Mesendoderm (in vitro differentiated cells): ENCODE data around the gene TIGD1.
A peak's percentile ranks its signal among the peaks of the same experiment; 100 is the strongest.

Experiments used
- DNase-seq: peaks from one replicate; pipeline ENCODE4 v3.0.0; 2013
- H2AK5ac ChIP-seq: 2 replicates; pipeline ENCODE4 v1.6.1; 2013; ENCODE audit warnings: low read length, inconsistent platforms
- H2BK120ac ChIP-seq: 2 replicates; pipeline ENCODE4 v1.6.1; 2013; ENCODE audit warnings: low read depth, mild to moderate bottlenecking, low read length, moderate library complexity, mixed read lengths
- H2BK15ac ChIP-seq: replicated peaks from 2 replicates; pipeline ENCODE4 v1.6.1; 2013; ENCODE audit warnings: low read depth, mild to moderate bottlenecking, moderate library complexity
- H2BK5ac ChIP-seq: 2 replicates; pipeline ENCODE4 v1.6.1; 2013; ENCODE audit warnings: low read length, inconsistent platforms
- H3K18ac ChIP-seq: 2 replicates; pipeline ENCODE4 v1.6.1; 2013; ENCODE audit warnings: mild to moderate bottlenecking, low read length, mixed read lengths
- H3K23ac ChIP-seq: one replicate; pipeline ENCODE4 v1.6.1; 2013; ENCODE audit warnings: low read length
- H3K27ac ChIP-seq: 2 replicates; pipeline ENCODE4 v1.5.1; 2013; ENCODE audit warnings: low read depth, mild to moderate bottlenecking, inconsistent platforms, low read length, moderate library complexity
- H3K27me3 ChIP-seq: 2 replicates; pipeline ENCODE4 v1.6.1; 2013; ENCODE audit warnings: low read length, control low read depth, mild to moderate bottlenecking, inconsistent platforms; ENCODE audit not compliant: insufficient read depth, poor library complexity
- H3K36me3 ChIP-seq: 2 replicates; pipeline ENCODE4 v1.6.1; 2013; ENCODE audit warnings: low read length, inconsistent platforms; ENCODE audit not compliant: control insufficient read depth, insufficient read depth
- H3K4ac ChIP-seq: one replicate; pipeline ENCODE4 v1.6.1; 2013; ENCODE audit warnings: low read depth, mild to moderate bottlenecking, low read length, moderate library complexity
- H3K4me1 ChIP-seq: 2 replicates; pipeline ENCODE4 v1.6.1; 2013; ENCODE audit warnings: low read depth, low read length, inconsistent platforms; ENCODE audit not compliant: control insufficient read depth
- H3K4me2 ChIP-seq: 2 replicates; pipeline ENCODE4 v1.6.1; 2013; ENCODE audit warnings: low read length
- H3K4me3 ChIP-seq: 2 replicates; pipeline ENCODE4 v1.5.1; 2013; ENCODE audit warnings: mild to moderate bottlenecking, low read length
- H3K56ac ChIP-seq: one replicate; pipeline ENCODE4 v1.6.1; 2013; ENCODE audit warnings: low read length
- H3K79me1 ChIP-seq: 2 replicates; pipeline ENCODE4 v1.6.1; 2013; ENCODE audit warnings: low read length, inconsistent platforms
- H3K79me2 ChIP-seq: 2 replicates; pipeline ENCODE4 v1.6.1; 2013; ENCODE audit warnings: mild to moderate bottlenecking, low read length; ENCODE audit not compliant: control insufficient read depth, insufficient read depth
- H3K9ac ChIP-seq: 2 replicates; pipeline ENCODE4 v1.6.1; 2013; ENCODE audit warnings: low read length, inconsistent platforms
- H4K5ac ChIP-seq: one replicate; pipeline ENCODE4 v1.6.1; 2013; ENCODE audit warnings: low read length
- H4K8ac ChIP-seq: one replicate; pipeline ENCODE4 v1.6.1; 2013; ENCODE audit warnings: low read depth, mild to moderate bottlenecking, control low read depth, low read length, moderate library complexity
- WGBS: extraction: QIAGEN DNeasy Blood & Tissue Kit; methylation state at CpG from one replicate; pipeline ENCODE4 v1.1.7; 2013; ENCODE audit warnings: low lambda C conversion rate, missing lambda C conversion rate; ENCODE audit not compliant: insufficient coverage; ENCODE audit errors: extremely low coverage; 5-methylcytosine and 5-hydroxymethylcytosine counted together

TIGD1 gene

GRCh38 chr2:232511336-232511890 is 38.9 kb downstream of the TIGD1 start:
- H3K36me3 ChIP-seq, result no peaks in the 10 kb centered on the region
- no peak overlapping the region for H3K4me3 ChIP-seq
- no peak overlapping the region for H3K56ac ChIP-seq
- no peaks in the 10 kb centered on the region for H3K79me1 ChIP-seq
- H3K18ac ChIP-seq, result no peak overlapping the region
- H3K27me3 ChIP-seq, result no peaks in the 10 kb centered on the region
- H4K8ac ChIP-seq, result no peak overlapping the region
- no peak overlapping the region for H2AK5ac ChIP-seq
- WGBS, result no CpG with 5 or more reads among the region's 11 CpGs
- H3K9ac ChIP-seq, result no peak overlapping the region
- H3K23ac ChIP-seq, result no peak overlapping the region
- no peak overlapping the region for H3K4ac ChIP-seq
- no peak overlapping the region for H2BK5ac ChIP-seq
- DNase-seq, result no peak
- H3K4me1 ChIP-seq, result no peaks in the 10 kb centered on the region
- no peak overlapping the region for H2BK120ac ChIP-seq
- H2BK15ac ChIP-seq, result no peak overlapping the region
- no peaks in the 10 kb centered on the region for H3K79me2 ChIP-seq
- H3K27ac ChIP-seq, result no peak overlapping the region
- no peak overlapping the region for H4K5ac ChIP-seq
- no peak overlapping the region for H3K4me2 ChIP-seq

DNA sequence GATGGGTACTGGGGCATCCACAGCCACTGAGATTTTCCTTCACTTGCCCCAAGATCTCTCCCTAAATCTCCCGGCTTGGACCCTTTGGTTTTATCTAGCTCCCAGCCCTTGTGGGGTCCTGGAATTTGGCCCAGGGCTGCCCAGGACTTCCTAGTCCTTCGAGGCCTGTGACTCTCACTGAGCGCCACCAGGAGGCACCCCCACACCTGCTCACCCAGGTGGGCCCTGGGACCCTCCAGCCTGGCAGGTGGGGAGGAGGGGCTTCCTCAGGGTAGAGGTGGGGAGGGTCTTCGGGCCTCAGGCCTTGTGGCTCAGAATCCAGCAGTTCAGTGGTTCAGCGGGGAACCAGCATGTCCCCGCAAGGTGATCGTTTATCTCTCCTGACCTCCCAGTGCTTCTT is 42.1 kb downstream of the TIGD1 start:
- Histone ChIP-seq H2AK5ac (no peak overlapping the region), H3K4me3 (no peak overlapping the region), H3K23ac (no peak overlapping the region), H3K79me2 (no peaks in the 10 kb centered on the region), H2BK120ac (no peak overlapping the region), H3K27me3 (peaks cover 10% of the 10 kb centered on the region), H3K27ac (no peak overlapping the region), H3K56ac (no peak overlapping the region), H2BK5ac (no peak overlapping the region), H3K36me3 (no peaks in the 10 kb centered on the region), H4K5ac (no peak overlapping the region), H3K4ac (no peak overlapping the region), H3K9ac (no peak overlapping the region), H3K4me2 (no peak overlapping the region), H2BK15ac (no peak overlapping the region), H3K4me1 (no peaks in the 10 kb centered on the region), H4K8ac (no peak overlapping the region), H3K79me1 (no peaks in the 10 kb centered on the region), H3K18ac (no peak overlapping the region)
- DNase-seq, result no peak
- no CpG with 5 or more reads among the region's 7 CpGs for WGBS

DNA sequence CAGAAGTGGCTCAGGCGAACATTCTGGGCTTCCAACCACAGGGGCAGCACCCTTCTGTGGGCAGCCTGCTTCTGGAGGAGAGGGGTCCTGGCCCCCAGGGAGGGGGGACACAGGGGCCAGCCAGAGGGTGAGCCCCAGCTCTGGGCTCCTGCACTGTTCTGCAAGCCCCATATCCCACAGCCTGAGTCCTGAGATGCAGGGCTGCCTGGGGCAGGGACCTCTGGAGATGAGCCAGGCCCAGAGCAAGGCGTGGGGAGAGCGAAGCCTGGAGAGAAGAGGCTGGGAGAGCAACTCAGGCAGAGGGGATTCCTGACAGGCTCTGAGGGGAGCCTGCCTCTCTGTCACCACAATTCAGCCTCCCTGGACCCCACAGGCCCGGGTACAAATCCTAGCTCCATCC is 43.6 kb downstream of the TIGD1 start:
- H3K56ac ChIP-seq, result no peak overlapping the region
- no peak overlapping the region for H4K5ac ChIP-seq
- no peak overlapping the region for H2AK5ac ChIP-seq
- H3K4me2 ChIP-seq, result no peak overlapping the region
- H3K4ac ChIP-seq, result no peak overlapping the region
- H3K4me1 ChIP-seq, result peaks cover 2% of the 10 kb centered on the region
- no peak overlapping the region for H2BK120ac ChIP-seq
- H3K27me3 ChIP-seq, result peaks cover 10% of the 10 kb centered on the region
- no peaks in the 10 kb centered on the region for H3K36me3 ChIP-seq
- no peak overlapping the region for H3K27ac ChIP-seq
- H2BK15ac ChIP-seq, result no peak overlapping the region
- no CpG with 5 or more reads among the region's 4 CpGs for WGBS
- no peaks in the 10 kb centered on the region for H3K79me1 ChIP-seq
- no peak overlapping the region for H3K4me3 ChIP-seq
- no peak overlapping the region for H3K18ac ChIP-seq
- H3K23ac ChIP-seq, result no peak overlapping the region
- no peaks in the 10 kb centered on the region for H3K79me2 ChIP-seq
- no peak overlapping the region for H2BK5ac ChIP-seq
- DNase-seq, result no peak
- H4K8ac ChIP-seq, result no peak overlapping the region
- H3K9ac ChIP-seq, result no peak overlapping the region

- Histone ChIP-seq H3K4me2 (no peak overlapping the region), H3K27ac (no peak overlapping the region), H3K4me3 (no peak overlapping the region), H4K5ac (no peak overlapping the region), H3K27me3 (peaks cover 10% of the 10 kb centered on the region), H3K4me1 (peaks cover 2% of the 10 kb centered on the region), H3K79me2 (no peaks in the 10 kb centered on the region), H3K9ac (no peak overlapping the region), H2BK15ac (no peak overlapping the region), H2BK5ac (no peak overlapping the region), H4K8ac (no peak overlapping the region), H2AK5ac (no peak overlapping the region), H3K36me3 (no peaks in the 10 kb centered on the region), H3K23ac (no peak overlapping the region), H2BK120ac (no peak overlapping the region), H3K4ac (no peak overlapping the region), H3K56ac (no peak overlapping the region), H3K18ac (no peak overlapping the region), H3K79me1 (no peaks in the 10 kb centered on the region)
- DNase-seq, result peak; percentile 14
- WGBS, result no CpG with 5 or more reads among the region's 10 CpGs
These were observed 44.5 kb downstream of the TIGD1 start for GRCh38 chr2:232505856-232506255.

GRCh38 chr2:232504438-232504837 is 45.9 kb downstream of the TIGD1 start:
- no peak overlapping the region for H3K27ac ChIP-seq

GRCh38 chr2:232503809-232504323 is 46.5 kb downstream of the TIGD1 start:
- Histone ChIP-seq H3K4me2 (peak overlapping the region; percentile 77), H2BK120ac (no peak overlapping the region), H3K56ac (peak overlapping the region; percentile 17), H4K8ac (no peak overlapping the region), H2BK15ac (no peak overlapping the region), H3K36me3 (no peaks in the 10 kb centered on the region), H3K79me1 (no peaks in the 10 kb centered on the region), H3K79me2 (no peaks in the 10 kb centered on the region), H3K23ac (no peak overlapping the region), H2BK5ac (no peak overlapping the region), H3K27me3 (peaks cover 10% of the 10 kb centered on the region), H3K9ac (no peak overlapping the region), H3K4me1 (peaks cover 2% of the 10 kb centered on the region), H4K5ac (no peak overlapping the region), H3K4ac (no peak overlapping the region), H3K4me3 (no peak overlapping the region), H2AK5ac (no peak overlapping the region), H3K18ac (no peak overlapping the region), H3K27ac (no peak overlapping the region)
- WGBS, result no CpG with 5 or more reads among the region's 16 CpGs
- DNase-seq, result no peak

More at GRCh38 chr2:232504438-232504837, 45.9 kb downstream of the TIGD1 start:
- Histone ChIP-seq H3K9ac (no peak overlapping the region), H3K36me3 (no peaks in the 10 kb centered on the region), H3K18ac (no peak overlapping the region), H3K4me3 (no peak overlapping the region), H2BK5ac (no peak overlapping the region), H3K23ac (no peak overlapping the region), H2BK120ac (no peak overlapping the region), H3K4me2 (no peak overlapping the region), H2AK5ac (no peak overlapping the region), H3K4ac (no peak overlapping the region), H3K56ac (no peak overlapping the region), H4K5ac (no peak overlapping the region), H3K27me3 (peaks cover 10% of the 10 kb centered on the region), H3K79me2 (no peaks in the 10 kb centered on the region), H4K8ac (no peak overlapping the region), H3K4me1 (peaks cover 2% of the 10 kb centered on the region), H3K79me1 (no peaks in the 10 kb centered on the region), H2BK15ac (no peak overlapping the region)
- DNase-seq, result peak; percentile 76
- no CpG with 5 or more reads among the region's 2 CpGs for WGBS
